NCI-H2107 (cell line): Measurements from ENCODE around the gene SWT1.
"Not testable (repeated sequence)": the region's sequence is repeated elsewhere in the genome, so short reads cannot be mapped to it uniquely, and the experiment has no call there.

Experiments
- DNase-seq: peaks from one replicate; lab custom pipeline; 2025; lab: John Stamatoyannopoulos, UW

Gene SWT1

DNA sequence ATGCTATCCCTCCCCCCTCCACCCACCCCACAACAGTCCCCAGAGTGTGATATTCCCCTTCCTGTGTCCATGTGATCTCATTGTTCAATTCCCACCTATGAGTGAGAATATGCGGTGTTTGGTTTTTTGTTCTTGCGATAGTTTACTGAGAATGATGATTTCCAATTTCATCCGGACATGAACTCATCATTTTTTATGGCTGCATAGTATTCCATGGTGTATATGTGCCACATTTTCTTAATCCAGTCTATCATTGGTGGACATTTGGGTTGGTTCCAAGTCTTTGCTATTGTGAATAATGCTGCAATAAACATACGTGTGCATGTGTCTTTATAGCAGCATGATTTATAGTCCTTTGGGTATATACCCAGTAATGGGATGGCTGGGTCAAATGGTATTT is 95.0 kb downstream of the SWT1 start:
- not testable (repeated sequence) for DNase-seq

DNA sequence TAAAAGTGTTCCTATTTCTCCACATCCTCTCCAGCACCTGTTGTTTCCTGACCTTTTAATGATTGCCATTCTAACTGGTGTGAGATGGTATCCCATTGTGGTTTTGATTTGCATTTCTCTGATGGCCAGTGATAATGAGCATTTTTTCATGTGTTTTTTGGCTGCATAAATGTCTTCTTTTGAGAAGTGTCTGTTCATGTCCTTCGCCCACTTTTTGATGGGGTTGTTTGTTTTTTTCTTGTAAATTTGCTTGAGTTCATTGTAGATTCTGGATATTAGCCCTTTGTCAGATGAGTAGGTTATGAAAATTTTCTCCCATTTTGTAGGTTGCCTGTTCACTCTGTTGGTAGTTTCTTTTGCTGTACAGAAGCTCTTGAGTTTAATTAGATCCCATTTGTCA is 95.4 kb downstream of the SWT1 start:
- not testable (repeated sequence) for DNase-seq

DNA sequence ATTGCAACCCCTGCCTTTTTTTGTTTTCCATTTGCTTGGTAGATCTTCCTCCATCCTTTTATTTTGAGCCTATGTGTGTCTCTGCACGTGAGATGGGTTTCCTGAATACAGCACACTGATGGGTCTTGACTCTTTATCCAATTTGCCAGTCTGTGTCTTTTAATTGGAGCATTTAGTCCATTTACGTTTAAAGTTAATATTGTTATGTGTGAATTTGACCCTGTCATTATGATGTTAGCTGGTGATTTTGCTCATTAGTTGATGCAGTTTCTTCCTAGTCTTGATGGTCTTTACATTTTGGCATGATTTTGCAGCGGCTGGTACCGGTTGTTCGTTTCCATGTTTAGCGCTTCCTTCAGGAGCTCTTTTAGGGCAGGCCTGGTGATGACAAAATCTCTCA is 98.6 kb downstream of the SWT1 start:
- DNase-seq, result not testable (repeated sequence)

DNA sequence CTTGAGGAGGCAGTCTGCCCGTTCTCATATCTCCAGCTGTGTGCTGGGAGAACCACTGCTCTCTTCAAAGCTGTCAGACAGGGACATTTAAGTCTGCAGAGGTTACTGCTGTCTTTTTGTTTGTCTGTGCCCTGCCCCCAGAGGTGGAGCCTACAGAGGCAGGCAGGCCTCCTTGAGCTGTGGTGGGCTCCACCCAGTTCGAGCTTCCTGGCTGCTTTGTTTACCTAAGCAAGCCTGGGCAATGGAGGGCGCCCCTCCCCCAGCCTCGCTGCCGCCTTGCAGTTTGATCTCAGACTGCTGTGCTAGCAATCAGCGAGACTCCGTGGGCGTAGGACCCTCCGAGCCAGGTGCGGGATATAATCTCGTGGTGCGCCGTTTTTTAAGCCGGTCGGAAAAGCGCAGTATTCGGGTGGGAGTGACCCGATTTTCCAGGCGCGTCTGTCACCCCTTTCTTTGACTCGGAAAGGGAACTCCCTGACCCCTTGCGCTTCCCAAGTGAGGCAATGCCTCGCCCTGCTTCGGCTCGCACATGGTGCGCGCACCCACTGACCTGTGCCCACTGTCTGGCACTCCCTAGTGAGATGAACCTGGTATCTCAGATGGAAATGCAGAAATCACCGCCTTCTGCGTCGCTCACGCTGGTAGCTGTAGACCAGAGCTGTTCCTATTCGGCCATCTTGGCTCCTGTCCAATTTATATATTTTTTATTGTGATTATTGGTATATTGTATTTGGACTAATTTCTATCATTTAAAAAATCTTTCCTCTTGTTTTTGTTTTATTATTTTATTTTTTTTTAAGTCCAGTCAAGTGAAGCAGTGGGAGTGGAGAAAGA is 100.4 kb downstream of the SWT1 start:
- not testable (repeated sequence) for DNase-seq

DNA sequence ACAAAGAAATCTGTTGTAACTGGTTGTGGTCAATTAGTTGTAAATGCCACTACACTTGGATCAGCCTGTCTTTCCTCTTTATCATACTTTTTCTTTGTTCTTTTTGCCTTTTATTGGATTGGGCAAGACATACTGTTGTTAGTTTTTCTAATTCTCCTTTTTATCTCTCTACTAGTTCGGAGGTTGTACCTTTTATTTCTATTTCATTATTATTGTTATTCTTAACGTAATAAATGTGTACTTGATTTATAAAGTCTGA is 100.9 kb downstream of the SWT1 start:
- no peak for DNase-seq

DNA sequence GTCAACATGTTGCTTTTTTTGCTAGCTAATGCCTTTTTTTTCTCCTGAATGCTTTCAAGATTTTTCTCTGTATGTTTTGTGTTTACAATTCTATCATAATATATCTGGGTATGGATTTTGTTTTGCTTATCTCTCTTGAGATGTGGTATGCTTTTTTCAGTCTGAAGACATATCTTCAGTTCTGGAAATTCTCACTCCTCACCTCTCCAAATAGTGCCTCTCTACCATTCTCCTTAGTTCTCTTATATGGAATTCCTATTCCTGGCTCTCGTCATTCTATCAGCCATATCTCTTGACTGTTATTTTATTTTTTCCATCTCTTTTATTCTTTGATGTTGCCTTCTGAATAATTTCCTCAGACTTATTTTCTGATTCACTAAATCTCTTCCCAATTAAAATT is 101.7 kb downstream of the SWT1 start:
- DNase-seq, result no peak

DNA sequence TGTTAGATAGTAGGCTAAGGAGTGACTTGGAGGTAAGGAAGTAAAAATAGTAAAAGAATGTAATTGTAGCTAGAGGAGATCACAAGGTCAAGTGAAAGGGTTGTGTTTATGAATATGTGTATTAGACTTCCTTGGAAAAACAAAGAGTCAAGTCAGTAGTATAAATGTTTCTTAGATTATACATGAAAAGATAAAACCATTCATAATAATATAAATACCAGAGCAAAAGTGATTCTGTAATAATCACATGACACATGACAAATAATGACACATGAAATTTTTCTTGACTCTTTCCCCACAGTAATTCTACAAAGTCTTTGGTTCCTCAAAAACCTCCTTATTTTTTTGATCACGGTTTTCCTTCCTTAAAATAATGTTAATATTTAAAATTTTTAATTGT is 103.6 kb downstream of the SWT1 start:
- no peak for DNase-seq

DNA sequence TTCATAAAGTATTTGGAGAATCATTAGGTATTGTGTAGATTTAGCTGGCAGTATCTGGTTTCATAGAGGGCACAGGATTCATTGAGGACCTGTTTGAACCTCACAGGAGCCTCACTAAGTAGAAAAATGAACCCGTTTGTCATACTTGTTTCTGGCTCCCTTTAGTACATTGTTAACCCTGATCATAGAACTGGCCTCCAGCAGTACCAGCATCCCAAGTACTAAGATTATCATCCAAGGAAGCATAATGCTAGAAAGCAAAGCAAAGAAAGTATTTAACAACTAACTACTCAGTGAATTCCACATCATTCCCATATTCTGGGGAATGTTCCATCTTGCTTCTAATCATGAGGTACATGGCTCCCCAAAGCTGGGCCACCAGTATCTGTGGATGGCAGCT is 105.2 kb downstream of the SWT1 start:
- no peak for DNase-seq

DNA sequence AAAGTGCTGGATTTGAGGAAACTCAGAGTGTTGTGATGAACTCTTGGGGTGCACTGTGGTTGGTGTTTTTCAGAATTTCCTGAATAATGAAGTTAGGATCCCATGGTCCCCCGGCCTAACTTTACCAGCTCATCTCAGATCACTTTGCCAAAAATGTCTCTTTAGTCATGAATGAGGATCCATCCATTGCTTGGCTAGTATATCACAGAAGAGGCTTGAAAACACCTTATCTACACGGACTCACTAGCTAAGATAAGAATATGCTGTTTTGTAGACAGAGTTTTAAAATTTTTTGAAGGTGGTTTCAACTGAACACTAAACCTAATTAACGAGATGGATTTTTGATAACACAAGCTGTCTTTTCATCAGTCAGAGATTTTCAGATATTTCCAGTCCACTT is 106.3 kb downstream of the SWT1 start:
- no peak for DNase-seq

DNA sequence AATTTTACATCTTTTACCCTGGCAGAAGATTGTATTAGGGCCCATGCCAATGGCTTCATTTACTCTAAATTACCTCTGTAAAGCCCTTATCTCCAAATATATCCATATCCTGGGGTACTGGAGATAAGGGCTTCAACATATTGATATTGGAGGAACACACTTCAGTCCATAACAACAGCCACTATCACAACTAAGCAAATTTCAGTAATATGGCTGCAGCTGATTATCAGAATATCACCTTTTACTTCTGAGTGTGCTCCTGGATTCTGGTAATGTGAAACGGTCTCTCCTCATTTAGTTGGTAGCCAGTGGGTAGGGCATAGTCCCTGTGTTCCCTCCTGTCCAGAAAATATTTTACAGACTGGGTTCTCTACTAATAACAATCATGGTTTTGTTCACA is 106.8 kb downstream of the SWT1 start:
- DNase-seq, result no peak

DNA sequence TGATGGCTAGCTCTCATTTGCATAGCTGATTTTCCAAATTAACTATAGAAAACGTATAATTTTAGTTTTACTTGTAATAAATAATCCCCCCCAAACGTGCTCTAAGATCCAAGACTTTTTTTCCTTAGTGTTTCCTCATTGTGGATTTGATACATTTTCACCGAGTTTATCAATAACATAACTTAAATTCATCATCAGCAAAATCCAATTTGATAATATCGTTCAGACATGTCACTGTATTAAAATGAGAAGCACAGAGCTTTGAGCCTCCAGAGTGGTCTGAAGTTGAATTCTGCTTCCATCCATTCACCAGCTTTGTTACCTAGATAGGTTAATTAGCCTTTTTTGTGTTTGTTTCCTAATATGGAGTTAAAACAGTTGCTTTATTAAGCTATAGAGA is 108.3 kb downstream of the SWT1 start:
- no peak for DNase-seq

DNA sequence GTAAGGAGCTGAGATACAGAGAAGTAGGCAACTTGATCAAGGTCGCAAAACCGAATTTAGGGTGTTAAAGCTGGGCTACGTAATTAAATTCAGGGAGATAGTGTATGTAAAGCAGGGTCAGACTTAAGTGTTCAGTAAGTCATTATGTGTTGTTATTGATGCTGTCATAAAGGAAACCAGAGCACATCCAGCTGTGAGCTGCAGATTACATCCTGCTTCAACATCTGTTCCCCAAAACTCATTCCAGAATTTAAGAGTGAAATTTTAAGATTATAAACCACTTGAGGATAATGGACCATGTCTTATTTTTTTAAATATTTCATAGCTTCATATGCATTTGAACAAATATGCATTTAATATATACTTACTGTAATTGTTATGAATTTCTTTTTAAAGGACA is 110.3 kb downstream of the SWT1 start:
- DNase-seq, result no peak

DNA sequence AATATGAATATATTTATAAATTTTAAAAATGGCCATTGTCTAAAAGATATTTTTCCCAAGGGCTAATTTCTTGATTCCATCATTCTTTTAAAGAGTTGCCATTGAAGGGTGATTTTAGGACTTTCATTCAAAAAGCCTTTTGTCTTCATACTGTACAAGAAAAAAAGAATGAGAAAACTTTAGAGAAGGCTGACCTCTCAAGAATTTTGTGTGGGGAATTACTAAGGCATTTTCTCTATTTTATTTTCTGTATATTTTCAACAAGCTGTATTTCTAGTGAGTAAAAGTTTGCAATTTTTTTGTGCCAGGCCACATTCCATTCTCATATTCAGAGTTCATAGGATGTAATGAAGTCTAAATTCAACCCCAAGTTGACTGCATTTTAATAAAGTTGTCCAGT is 110.7 kb downstream of the SWT1 start:
- no peak for DNase-seq

DNA sequence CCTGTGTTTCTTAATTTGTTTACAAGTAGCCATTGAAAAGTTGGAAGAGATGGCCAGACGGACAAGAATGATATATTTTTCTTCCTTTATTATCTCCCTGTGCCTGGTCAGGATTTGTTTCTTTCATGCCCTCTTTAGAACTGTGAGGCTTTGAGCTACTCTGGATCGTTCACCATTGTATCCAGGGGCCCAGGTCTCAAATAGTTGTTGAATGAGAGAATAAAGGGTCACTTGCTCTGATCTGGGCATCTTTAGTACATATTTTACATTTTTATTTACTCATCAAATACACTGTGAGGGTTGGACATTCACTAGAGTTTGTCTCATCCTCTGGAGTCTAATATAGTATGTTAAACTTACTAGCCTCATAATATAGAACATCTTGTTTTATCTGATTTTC is 111.4 kb downstream of the SWT1 start:
- no peak for DNase-seq

DNA sequence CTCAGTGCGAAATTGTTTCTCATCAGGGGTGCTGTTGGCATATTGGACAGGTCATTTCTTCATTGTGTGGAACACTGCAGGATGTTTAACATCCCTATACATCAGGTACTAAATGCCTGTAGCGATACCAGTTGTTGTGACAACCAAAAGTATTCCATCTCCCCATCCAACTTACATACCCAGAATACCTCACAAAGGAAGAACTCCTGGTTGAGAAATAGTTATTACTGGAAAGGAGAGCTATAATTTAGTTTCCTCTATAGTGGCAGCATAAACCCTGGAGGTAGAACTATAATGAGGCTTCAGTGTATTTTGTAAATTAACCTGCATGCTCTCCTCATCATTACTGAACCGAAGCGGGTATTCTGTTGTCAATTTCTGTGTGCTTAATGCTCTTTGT is 115.0 kb downstream of the SWT1 start:
- no peak for DNase-seq

DNA sequence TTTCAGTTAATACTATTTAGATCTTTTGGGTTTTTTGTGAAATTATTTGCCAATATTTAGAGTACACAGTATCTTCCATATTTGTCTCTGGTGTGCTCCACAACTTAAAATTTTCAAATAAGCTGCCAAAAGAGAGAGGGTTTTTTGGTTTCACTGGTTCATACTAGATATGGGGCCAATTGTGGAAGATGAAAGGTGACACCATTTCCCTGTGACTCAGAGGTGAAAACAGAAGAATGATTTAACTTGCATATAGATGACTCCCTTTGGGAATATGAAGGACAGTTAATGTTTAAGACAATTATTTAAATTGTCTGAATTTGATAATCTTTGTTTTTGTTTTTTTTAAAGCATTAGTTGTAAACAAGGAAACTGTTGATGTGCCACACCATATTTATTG is 122.6 kb downstream of the SWT1 start:
- DNase-seq, result no peak

DNA sequence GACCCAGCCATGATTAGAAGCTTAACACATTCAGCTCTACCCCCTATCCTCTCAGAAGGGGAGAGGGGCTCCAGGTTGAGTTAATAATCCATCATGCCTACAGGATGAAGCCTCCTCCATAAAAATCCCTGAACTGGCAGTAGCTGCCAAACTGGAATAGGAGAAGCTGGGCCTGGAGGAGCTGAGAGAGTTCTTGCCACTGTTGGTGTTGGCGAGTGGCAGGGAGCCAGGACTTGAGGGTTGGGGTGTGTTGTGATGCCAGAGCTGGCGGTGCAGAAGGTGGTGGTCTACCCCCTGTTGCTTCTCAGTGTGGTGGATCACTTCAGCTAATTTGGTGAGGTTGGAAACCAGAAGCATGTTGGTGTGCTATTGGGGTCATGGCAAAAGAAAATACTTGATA is 123.6 kb downstream of the SWT1 start:
- no peak for DNase-seq

DNA sequence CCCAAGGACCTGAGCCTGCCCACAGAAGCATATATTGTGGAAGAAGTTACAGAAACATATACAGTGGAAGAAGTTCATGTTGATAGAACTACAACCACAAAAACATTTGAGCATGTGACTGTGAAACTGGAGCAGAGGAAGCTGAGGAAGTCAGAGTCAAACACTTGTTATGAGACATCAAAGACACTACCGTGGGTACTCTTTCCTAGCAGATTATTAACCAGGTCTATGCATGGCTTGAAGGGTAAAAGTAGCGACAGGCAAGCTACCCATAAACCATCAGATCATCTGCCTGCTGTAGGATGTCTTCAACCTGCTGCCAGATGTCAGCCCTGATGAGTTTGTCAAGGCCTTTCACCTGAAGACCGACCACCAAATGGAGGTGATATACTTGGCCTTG is 124.3 kb downstream of the SWT1 start:
- DNase-seq, result no peak

DNA sequence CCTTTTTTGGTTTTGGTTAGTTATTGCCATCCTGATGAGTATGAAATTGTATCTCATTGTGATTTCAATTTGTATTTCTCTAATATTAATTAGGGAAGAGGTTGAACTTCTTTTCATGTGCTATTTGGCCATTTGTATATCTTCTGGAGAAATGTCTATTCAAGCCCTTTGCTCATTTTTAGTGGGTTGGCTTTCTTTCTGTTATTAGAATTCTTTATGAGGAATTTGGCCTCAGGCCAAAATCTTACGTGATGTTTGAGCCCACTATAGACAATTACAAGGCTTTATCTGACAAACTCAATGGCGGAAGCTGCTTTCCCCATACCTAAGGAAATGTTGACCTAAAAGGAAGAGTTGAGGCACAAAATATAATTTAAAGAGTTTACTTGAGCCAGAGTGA is 127.1 kb downstream of the SWT1 start:
- DNase-seq, result no peak

DNA sequence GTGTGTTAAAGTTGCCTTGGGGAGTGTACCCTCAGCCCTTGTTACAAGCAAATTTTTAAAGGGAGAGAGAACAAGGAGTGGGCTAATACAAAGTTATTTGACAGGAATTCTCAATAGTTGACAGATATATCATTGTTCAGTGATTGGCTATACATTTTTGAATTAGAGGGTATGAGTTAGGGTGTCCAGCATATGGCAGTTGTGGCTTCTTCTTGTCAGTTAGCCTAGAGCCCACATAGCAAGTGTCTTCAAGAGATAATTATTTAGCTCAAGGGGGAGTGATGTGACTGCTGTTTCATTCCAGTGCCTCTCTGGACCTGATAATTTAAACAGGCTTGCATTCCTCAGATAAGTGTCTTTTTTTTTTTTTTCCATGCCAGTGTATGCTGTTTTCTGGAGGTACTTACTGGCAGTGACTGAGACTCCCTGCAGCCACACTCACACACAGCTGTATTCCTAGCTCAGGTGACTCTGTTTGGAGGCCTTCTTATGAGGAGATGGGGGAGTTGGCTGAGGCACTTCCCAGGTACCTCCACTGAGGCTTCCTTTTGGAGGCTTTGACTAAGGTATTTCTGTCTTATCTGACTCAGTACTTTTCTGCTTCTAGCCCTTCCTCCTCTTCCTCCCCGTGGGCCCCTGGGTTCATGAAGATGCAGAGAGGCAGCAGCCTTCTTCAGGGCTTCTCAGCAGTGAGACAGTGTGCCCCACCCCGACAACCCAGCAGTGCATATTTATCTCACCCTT is 127.7 kb downstream of the SWT1 start:
- DNase-seq, result no peak

DNA sequence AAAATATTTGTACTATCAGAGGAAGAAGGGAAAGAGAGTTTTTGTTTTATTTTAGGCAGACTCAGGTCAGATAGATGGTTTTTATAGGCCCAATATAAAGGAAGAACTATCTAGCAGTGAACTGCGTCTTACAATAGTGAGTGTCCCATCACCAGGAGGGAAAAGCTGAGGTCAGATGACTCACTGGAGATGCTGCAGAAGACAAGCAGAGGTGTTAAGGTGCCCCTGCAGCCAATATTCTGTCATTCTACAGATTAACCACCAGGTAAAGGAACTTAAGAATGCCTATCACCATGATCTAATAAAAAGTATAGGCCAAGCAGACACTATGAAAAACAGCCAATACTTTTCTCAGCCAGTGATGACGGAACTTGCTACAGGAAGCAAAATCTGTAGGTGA is 130.5 kb downstream of the SWT1 start:
- no peak for DNase-seq

DNA sequence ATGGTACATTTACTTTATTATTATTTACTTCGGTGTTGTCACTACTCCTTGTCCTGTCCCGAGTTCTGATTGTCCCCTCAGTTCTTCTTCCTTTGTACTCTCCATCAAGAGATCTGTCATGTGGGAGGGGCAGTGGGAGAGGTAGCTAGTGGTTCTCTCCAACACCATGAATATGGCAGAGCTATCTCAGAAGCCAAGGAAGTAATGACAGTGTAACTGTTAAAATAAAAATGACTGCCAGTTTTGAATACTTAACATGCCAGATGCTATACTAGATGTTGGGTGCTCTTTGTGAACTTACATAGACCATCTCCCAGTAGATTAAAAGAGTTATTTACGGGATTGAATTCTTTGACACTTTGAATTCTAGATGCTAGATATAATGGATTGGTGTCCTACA is 131.5 kb downstream of the SWT1 start:
- no peak for DNase-seq

DNA sequence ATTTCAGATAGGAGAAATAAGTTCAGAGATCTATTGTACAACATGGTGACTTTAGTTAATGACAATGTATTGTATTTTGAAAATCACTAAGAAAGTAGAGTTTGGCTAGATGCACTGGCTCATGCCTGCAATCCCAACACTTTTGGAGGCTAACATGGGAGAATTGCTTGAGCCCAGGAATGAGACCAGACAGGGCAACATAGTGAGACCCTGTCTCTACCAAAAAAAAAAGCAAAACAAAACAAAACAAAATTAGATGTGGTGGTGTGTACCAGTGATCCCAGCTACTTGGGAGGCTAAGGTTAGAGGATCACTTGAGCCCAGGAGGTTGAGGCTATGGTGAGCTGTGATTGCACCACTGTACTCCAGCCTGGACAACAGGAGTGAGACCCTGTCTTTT is 132.9 kb downstream of the SWT1 start:
- DNase-seq, result no peak

DNA sequence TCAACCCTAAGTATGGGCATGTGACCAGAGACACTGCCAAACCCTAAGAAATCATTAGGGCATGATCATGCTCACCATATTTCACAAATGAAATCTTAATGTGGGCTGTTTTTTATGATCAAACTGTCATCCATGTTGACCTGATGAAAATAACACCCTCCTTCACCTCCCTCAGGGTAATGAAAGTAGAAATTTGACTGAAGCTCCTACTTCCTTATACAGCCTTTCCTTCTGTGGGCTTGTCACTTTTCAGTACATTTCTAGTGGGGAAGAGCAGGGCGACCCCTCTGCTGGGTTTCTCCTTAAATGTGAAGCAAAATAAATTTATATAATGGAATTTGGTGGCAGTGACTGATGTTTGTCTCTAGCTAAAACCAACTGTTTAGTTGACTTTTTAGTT is 134.2 kb downstream of the SWT1 start:
- no peak for DNase-seq
